Sigmoid colon (tissue), 7 donors: ENCODE data around the gene GALNT18. TPM values are rescaled to one million over a fixed set of nuclear protein-coding genes. Genes with fewer than 3 reads are reported as not detected.

Experiments used
- DNase-seq: peaks from one replicate; pipeline ENCODE4 v3.0.0-alpha.2; 2019
- H3K27ac ChIP-seq, 4 donors: fragments of 200-600 bp; sonication (generic); one replicate each; pipeline ENCODE4 v1.5.1; 2016 to 2019; ENCODE audit warnings: mild to moderate bottlenecking in 1 of 4
- H3K27me3 ChIP-seq, 3 donors: fragments of 200-600 bp; sonication (generic); one replicate each; pipeline ENCODE4 v1.5.1; 2019; ENCODE audit warnings: mild to moderate bottlenecking in 1 of 3
- H3K36me3 ChIP-seq, 4 donors: fragments of 200-600 bp; sonication (generic); one replicate each; pipeline ENCODE4 v1.5.1; 2016 to 2019
- H3K4me1 ChIP-seq, 4 donors: fragments of 200-600 bp; sonication (generic); one replicate each; pipeline ENCODE4 v1.5.1; 2017 to 2019
- H3K4me3 ChIP-seq, 4 donors: fragments of 200-600 bp; sonication (generic); one replicate each; pipeline ENCODE4 v1.5.1; 2017 to 2019; ENCODE audit warnings: mild to moderate bottlenecking in 2 of 4, moderate library complexity in 1 of 4
- H3K9me3 ChIP-seq, 4 donors: fragments of 200-600 bp in 3 of 4; sonication (generic) in 3 of 4; one replicate each; pipeline versions ENCODE4 v1.5.1 to v1.6.1; 2013 to 2019
- EP300 ChIP-seq, 4 donors: sonication (generic); formaldehyde crosslinking; IDR thresholded peaks; one replicate each; pipeline ENCODE4 v1.6.1; 2017; ENCODE audit warnings: antibody characterized with exemption in 4 of 4
- POLR2A ChIP-seq, 2 donors: fragments of 450-650 bp; IDR thresholded peaks; one replicate each; pipeline ENCODE4 v1.6.1; 2016; ENCODE audit warnings: antibody characterized with exemption in 2 of 2, mild to moderate bottlenecking in 2 of 2, moderate library complexity in 2 of 2
- POLR2AphosphoS5 ChIP-seq, 4 donors: sonication (generic); formaldehyde crosslinking; IDR thresholded peaks; one replicate each; pipeline ENCODE4 v1.6.1; 2017; ENCODE audit warnings: antibody characterized with exemption in 4 of 4
- WGBS, 2 donors: extraction: QIAGEN DNeasy Blood & Tissue Kit; methylation state at CpG; one replicate each; pipeline ENCODE4 v1.1.7; 2013; 5-methylcytosine and 5-hydroxymethylcytosine counted together
- intact Hi-C: fragments of 100-400 bp; cut with DNase I; formaldehyde crosslinking; loops from one replicate; pipeline ENCODE4 v1.15.1; 2023
- polyA plus RNA-seq, 3 donors: library from polyadenylated mRNA; stranded (reverse); fragments of 200-250 nt; gene quantifications; one replicate each; pipeline ENCODE4 v1.2.3, GENCODE V29; 2013
- total RNA-seq, 4 donors: library from RNA; depleted of rRNA; stranded (reverse); fragments of >200 nt; gene quantifications; one replicate each; pipeline ENCODE4 v1.1.0, GENCODE V29; 2016
- TF ChIP-seq, protein P1 (sequence below), 4 experiments: fragments of 450-650 bp in 3 of 4; fragments of 200-600 bp in 1 of 4; IDR thresholded peaks; one replicate each; pipeline ENCODE4 v1.5.1; 2016 to 2019; ENCODE audit warnings: antibody characterized with exemption in 4 of 4, mild to moderate bottlenecking in 3 of 4, moderate library complexity in 2 of 4
- donor health status: healthy with polysubstance abuse.
- donor health status: Bipolar disorder and iron deficiency.
- donor health status: healthy.

GALNT18 gene
- total and polyA plus RNA-seq, 7 donors, result 0.92 to 48.6 (median 34.9) TPM

DNA sequence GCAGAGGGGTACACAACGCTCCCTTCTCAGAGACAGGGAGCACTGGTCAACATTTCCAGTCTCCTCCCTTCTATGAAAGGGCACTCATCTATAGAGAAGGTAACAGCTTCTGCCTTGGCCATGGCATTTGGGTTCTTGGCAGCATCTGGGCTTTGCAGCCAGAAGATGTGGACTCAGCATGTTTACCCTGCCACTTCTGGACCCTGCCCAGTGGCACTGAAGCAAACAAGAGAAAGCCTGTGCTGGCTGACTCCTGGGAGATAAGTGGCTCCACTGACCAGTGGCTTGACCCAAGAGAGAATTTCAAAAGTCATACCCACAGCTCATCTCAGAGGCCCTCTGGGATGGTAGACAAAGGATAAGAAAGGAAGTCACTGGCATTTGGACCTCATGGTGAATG is 276.7 kb downstream of the GALNT18 start:
- no peak for DNase-seq
- H3K27me3 ChIP-seq, result no peaks in the 10 kb centered on the region
- 90 to 94% methylated on average over 1 of the region's 1 CpG for WGBS, 2 donors

DNA sequence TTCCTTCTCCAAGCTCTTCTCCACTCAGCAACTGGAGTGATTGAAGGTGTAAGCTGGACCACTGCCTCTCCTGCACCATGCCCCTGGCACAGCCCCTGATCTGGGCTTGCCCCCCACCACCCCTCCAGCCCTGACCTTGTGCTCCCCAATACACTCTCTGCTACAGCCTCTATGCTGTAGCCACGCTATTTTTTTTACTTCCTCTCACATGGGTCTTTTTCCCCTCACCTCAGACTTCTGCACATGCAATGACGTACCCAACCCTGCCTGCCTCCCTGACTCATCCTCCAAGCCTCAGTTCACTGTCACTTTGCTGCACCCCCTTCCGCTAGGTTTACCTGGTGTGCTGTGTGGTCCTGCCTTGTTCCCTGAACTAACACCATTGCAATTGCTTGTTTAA is 277.8 kb downstream of the GALNT18 start:
- 66 to 84% methylated on average over 3 of the region's 3 CpGs for WGBS, 2 donors
- DNase-seq, result no peak
- intact Hi-C loops, result no loop called here
- no peak for TF ChIP-seq POLR2AphosphoS5 (IDR thresholded peaks at IDR 0.05)
- no peak for TF ChIP-seq EP300 (IDR thresholded peaks at IDR 0.05)
- TF ChIP-seq POLR2A (IDR thresholded peaks at IDR 0.05), result no peak
- TF ChIP-seq, protein P1, sequence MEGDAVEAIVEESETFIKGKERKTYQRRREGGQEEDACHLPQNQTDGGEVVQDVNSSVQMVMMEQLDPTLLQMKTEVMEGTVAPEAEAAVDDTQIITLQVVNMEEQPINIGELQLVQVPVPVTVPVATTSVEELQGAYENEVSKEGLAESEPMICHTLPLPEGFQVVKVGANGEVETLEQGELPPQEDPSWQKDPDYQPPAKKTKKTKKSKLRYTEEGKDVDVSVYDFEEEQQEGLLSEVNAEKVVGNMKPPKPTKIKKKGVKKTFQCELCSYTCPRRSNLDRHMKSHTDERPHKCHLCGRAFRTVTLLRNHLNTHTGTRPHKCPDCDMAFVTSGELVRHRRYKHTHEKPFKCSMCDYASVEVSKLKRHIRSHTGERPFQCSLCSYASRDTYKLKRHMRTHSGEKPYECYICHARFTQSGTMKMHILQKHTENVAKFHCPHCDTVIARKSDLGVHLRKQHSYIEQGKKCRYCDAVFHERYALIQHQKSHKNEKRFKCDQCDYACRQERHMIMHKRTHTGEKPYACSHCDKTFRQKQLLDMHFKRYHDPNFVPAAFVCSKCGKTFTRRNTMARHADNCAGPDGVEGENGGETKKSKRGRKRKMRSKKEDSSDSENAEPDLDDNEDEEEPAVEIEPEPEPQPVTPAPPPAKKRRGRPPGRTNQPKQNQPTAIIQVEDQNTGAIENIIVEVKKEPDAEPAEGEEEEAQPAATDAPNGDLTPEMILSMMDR (IDR thresholded peaks at IDR 0.05), result no peak
- Histone ChIP-seq H3K36me3 (peaks cover 0 to 13% (median 0%) of the 10 kb centered on the region in 4 donors), H3K27ac (no peak overlapping the region), H3K4me3 (no peak overlapping the region), H3K4me1 (peaks cover 0 to 16% (median 12%) of the 10 kb centered on the region in 4 donors), H3K9me3 (no peaks in the 10 kb centered on the region), H3K27me3 (no peaks in the 10 kb centered on the region)

More for the DNA sequence above, 276.7 kb downstream of the GALNT18 start:
- H3K4me3 ChIP-seq, result no peak overlapping the region
- intact Hi-C loops, result no loop called here
- H3K4me1 ChIP-seq, result peaks cover 0 to 27% (median 23%) of the 10 kb centered on the region in 4 donors
- H3K9me3 ChIP-seq, result no peaks in the 10 kb centered on the region
- TF ChIP-seq, protein P1 (IDR thresholded peaks at IDR 0.05), result no peak
- TF ChIP-seq EP300 (IDR thresholded peaks at IDR 0.05) (no peak), POLR2AphosphoS5 (IDR thresholded peaks at IDR 0.05) (no peak), POLR2A (IDR thresholded peaks at IDR 0.05) (no peak)
- H3K27ac ChIP-seq, result no peak overlapping the region
- H3K36me3 ChIP-seq, result peaks cover 0 to 8% (median 0%) of the 10 kb centered on the region in 4 donors

- Histone ChIP-seq H3K27ac (no peak overlapping the region), H3K36me3 (peaks cover 0 to 32% (median 2%) of the 10 kb centered on the region in 4 donors), H3K4me3 (no peak overlapping the region), H3K4me1 (no peaks in the 10 kb centered on the region), H3K9me3 (no peaks in the 10 kb centered on the region), H3K27me3 (no peaks in the 10 kb centered on the region)
- intact Hi-C loops, result no loop called here
- no peak for DNase-seq
- no peak for TF ChIP-seq EP300 (IDR thresholded peaks at IDR 0.05)
- TF ChIP-seq POLR2A (IDR thresholded peaks at IDR 0.05), result no peak
- TF ChIP-seq POLR2AphosphoS5 (IDR thresholded peaks at IDR 0.05), result no peak
- TF ChIP-seq, protein P1 (IDR thresholded peaks at IDR 0.05), result no peak
- WGBS, 2 donors, result 73 to 84% methylated on average over 1 of the region's 1 CpG
Observed at GRCh38 chr11:11338304-11338703, 283.5 kb downstream of the GALNT18 start.

GRCh38 chr11:11336664-11337063 is 285.1 kb downstream of the GALNT18 start:
- no peak for TF ChIP-seq POLR2A (IDR thresholded peaks at IDR 0.05)
- no peak for TF ChIP-seq POLR2AphosphoS5 (IDR thresholded peaks at IDR 0.05)
- no peak for TF ChIP-seq EP300 (IDR thresholded peaks at IDR 0.05)
- Histone ChIP-seq H3K4me1 (no peaks in the 10 kb centered on the region), H3K27me3 (no peaks in the 10 kb centered on the region), H3K4me3 (no peak overlapping the region), H3K9me3 (no peaks in the 10 kb centered on the region), H3K36me3 (peaks cover 0 to 46% (median 13%) of the 10 kb centered on the region in 4 donors), H3K27ac (no peak overlapping the region)
- intact Hi-C loops, result no loop called here
- no peak for DNase-seq
- WGBS, 2 donors, result 27 to 66% methylated on average over 4 of the region's 4 CpGs

- Histone ChIP-seq H3K36me3 (peaks cover 0 to 62% (median 18%) of the 10 kb centered on the region in 4 donors), H3K9me3 (no peaks in the 10 kb centered on the region), H3K4me1 (no peaks in the 10 kb centered on the region), H3K4me3 (no peak overlapping the region), H3K27me3 (no peaks in the 10 kb centered on the region), H3K27ac (no peak overlapping the region)
- 66 to 94% methylated on average over 2 of the region's 2 CpGs for WGBS, 2 donors
- no peak for DNase-seq
- TF ChIP-seq POLR2A (IDR thresholded peaks at IDR 0.05) (no peak), EP300 (IDR thresholded peaks at IDR 0.05) (no peak), POLR2AphosphoS5 (IDR thresholded peaks at IDR 0.05) (no peak)
- TF ChIP-seq, protein P1 (IDR thresholded peaks at IDR 0.05), result no peak
- intact Hi-C loops, result no loop called here
Observed at GRCh38 chr11:11335043-11335442, 286.8 kb downstream of the GALNT18 start.
